NB4 (cell line): Measurements from ENCODE around the gene AQP7.

Experiments
- POLR2A ChIP-seq: IDR thresholded peaks from 2 replicates; pipeline ENCODE4 v1.6.1; 2011; ENCODE audit warnings: mild to moderate bottlenecking; ENCODE audit not compliant: insufficient read length; ENCODE audit errors: extremely low read depth
- TF ChIP-seq, protein P1 (sequence below): IDR thresholded peaks from one replicate; pipeline ENCODE4 v1.5.1; 2012; ENCODE audit warnings: low read depth, low read length

DNA sequence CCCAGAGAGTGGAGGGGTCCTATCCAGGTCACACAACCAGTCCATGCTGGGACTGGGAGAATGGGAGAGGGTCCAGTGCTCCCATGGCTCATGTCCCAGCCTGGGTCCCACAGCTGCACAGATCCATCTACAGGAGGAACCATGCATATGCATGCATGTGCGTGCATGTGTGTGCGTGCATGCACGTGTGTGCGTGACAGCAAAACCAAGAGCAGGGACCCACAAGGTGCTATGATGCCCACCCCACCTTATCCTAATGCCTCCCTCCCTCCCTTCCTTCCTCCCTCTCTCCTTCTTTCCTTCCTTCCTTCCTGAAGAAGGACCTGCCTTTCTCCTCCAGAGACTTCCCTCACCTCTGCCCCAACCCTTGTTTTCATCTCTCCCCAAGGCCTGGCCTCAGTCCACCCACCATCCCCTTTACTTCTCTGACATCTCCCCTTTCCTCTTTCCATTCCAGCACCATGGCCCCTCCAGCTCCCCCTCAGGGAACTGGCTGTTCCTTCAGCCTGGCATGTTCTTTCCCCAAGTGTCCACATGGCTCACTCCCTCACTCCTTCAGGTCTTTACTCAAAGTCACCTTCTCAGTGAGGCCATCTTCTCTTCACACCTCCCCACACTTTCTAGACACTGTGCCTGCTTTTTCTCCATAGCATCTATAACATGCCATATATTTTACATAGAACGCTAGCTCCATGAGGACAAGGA is 21.8 kb downstream of the AQP7 start:
- TF ChIP-seq, protein P1, sequence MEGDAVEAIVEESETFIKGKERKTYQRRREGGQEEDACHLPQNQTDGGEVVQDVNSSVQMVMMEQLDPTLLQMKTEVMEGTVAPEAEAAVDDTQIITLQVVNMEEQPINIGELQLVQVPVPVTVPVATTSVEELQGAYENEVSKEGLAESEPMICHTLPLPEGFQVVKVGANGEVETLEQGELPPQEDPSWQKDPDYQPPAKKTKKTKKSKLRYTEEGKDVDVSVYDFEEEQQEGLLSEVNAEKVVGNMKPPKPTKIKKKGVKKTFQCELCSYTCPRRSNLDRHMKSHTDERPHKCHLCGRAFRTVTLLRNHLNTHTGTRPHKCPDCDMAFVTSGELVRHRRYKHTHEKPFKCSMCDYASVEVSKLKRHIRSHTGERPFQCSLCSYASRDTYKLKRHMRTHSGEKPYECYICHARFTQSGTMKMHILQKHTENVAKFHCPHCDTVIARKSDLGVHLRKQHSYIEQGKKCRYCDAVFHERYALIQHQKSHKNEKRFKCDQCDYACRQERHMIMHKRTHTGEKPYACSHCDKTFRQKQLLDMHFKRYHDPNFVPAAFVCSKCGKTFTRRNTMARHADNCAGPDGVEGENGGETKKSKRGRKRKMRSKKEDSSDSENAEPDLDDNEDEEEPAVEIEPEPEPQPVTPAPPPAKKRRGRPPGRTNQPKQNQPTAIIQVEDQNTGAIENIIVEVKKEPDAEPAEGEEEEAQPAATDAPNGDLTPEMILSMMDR, result no peak
- no peak for TF ChIP-seq POLR2A
